ENCODE measurements around the gene PTPN3.

DNA sequence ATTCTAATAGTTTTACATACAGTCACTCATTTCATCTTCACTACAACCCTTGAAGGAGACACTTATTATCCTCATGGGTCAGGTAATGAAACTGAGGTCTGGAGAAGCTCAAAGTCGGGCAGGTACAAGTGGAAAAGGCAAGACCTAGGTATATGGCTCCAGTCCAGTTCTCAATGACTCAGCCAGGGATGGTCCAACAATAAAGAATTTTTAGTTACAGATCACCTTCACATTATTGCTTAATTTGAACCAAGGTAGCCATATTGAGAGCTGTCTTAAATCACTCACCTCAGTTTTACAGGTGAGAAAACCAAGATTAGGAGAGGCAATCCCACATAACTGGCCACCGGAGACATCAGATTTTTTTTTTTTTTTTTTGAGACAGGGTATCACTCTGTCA is 55.4 kb downstream of the PTPN3 start:
- TF ChIP-seq EZH2 (IDR thresholded peaks at IDR 0.05; ENCODE audit: insufficient read depth, poor library complexity, severe bottlenecking) (no peak), EZH2phosphoT487 (IDR thresholded peaks at IDR 0.05; ENCODE audit: insufficient read depth, low read depth) (no peak)
